Panc1 (cell line): Measurements from ENCODE around the gene DSC3. TPM values are rescaled to one million over a fixed set of nuclear protein-coding genes. Genes with fewer than 3 reads are reported as not detected.

ENCODE experiments used
- ATAC-seq: fragments of 200-7000 bp; cut with Tn5 transposase; 2 replicates; pipeline ENCODE4 v1.9.1; 2020; ENCODE audit warnings: mild to moderate bottlenecking, moderate library complexity
- BruUV-seq: library from RNA; stranded (reverse); fragments of 400-500 nt; replicated peaks from 2 replicates; lab custom pipeline; 2021; lab: Mats Ljungman, UMichigan
- CTCF ChIA-PET: fragments of 300-600 bp; sonication (Branson Sonifier 250); formaldehyde crosslinking; loops from one replicate; lab custom pipeline; 2022; ENCODE audit warnings: antibody characterized with exemption; lab: Charles Lee
- POLR2A ChIA-PET: fragments of 300-600 bp; sonication (Branson Sonifier 250); formaldehyde crosslinking; loops from one replicate; lab custom pipeline; 2022; ENCODE audit warnings: antibody characterized with exemption; lab: Charles Lee
- DNase-seq: peaks from one replicate; pipeline ENCODE4 v3.0.0-alpha.2; 2010; ENCODE audit warnings: low read depth, low spot score
- H3K27ac ChIP-seq: 2 replicates; pipeline ENCODE4 v1.5.1; 2011; ENCODE audit warnings: mild to moderate bottlenecking, low read length, inconsistent platforms
- H3K27me3 ChIP-seq: fragments of 200-500 bp; sonication (Bioruptor generic); 2 replicates; pipeline ENCODE4 v1.6.0; 2014; ENCODE audit warnings: low read length, inconsistent platforms; ENCODE audit not compliant: control insufficient read depth, insufficient read depth
- H3K36me3 ChIP-seq: fragments of 200-500 bp; sonication (Bioruptor generic); 2 replicates; pipeline ENCODE4 v1.5.1; 2014; ENCODE audit warnings: inconsistent platforms, mild to moderate bottlenecking, low read length, moderate library complexity; ENCODE audit not compliant: control insufficient read depth, insufficient read depth
- H3K4me1 ChIP-seq: 2 replicates; pipeline ENCODE4 v1.5.1; 2011; ENCODE audit warnings: inconsistent platforms, mild to moderate bottlenecking, low read length, moderate library complexity; ENCODE audit not compliant: control insufficient read depth, insufficient read depth
- H3K4me3 ChIP-seq, 2 experiments: 2 replicates each; pipeline ENCODE4 v1.5.1; 2011 to 2012; ENCODE audit warnings: low read depth in 2 of 2, low read length in 2 of 2, mild to moderate bottlenecking in 2 of 2, inconsistent platforms in 1 of 2, moderate library complexity in 1 of 2
- H3K9me3 ChIP-seq: fragments of 200-500 bp; sonication (Bioruptor generic); 2 replicates; pipeline ENCODE4 v1.5.1; 2014; ENCODE audit warnings: low read depth, mild to moderate bottlenecking, inconsistent platforms, low read length, moderate library complexity; ENCODE audit not compliant: control insufficient read depth, insufficient read depth
- CTCF ChIP-seq: fragments of 450-650 bp; IDR thresholded peaks from 2 replicates; pipeline ENCODE4 v1.5.1; 2017; ENCODE audit warnings: mild to moderate bottlenecking
- POLR2AphosphoS5 ChIP-seq: IDR thresholded peaks from 2 replicates; pipeline ENCODE4 v1.6.1; 2012; ENCODE audit warnings: mild to moderate bottlenecking, low read depth, low read length, moderate library complexity
- REST ChIP-seq, 2 experiments: IDR thresholded peaks; 2 replicates each; pipeline ENCODE4 v1.6.1; 2011 to 2012; ENCODE audit warnings: low read depth in 2 of 2, control low read depth in 1 of 2, low read length in 1 of 2, mild to moderate bottlenecking in 1 of 2, moderate library complexity in 1 of 2; ENCODE audit not compliant: insufficient read depth in 1 of 2
- SIN3A ChIP-seq: IDR thresholded peaks from 2 replicates; pipeline ENCODE4 v1.6.1; 2012; ENCODE audit warnings: low read depth, mild to moderate bottlenecking, low read length, moderate library complexity, borderline replicate concordance; ENCODE audit not compliant: insufficient read depth
- TCF7L2 ChIP-seq: IDR thresholded peaks from 2 replicates; pipeline ENCODE4 v1.6.1; 2011; ENCODE audit warnings: mild to moderate bottlenecking, low read depth, low read length, inconsistent platforms
- in situ Hi-C: cut with HindIII; loops from 2 replicates; pipeline ENCODE4 v1.10.0; 2016; ENCODE audit warnings: low sequenced_read_pairs, low pct_unique_long_range_greater_than_20kb
- intact Hi-C: fragments of 100-400 bp; cut with micrococcal nuclease; formaldehyde crosslinking; loops from one replicate; pipeline ENCODE4 v1.10.0; 2022; ENCODE audit not compliant: unreplicated experiment
- total RNA-seq: library from RNA; stranded (reverse); gene quantifications from one replicate; pipeline ENCODE4 v1.2.1, GENCODE V29; 2021; ENCODE audit not compliant: unreplicated experiment

DSC3 gene
- total RNA-seq, 1 experiment from 2014 or later: 0.23 TPM

GRCh38 chr18:31061945-31062344, 19.4 kb upstream of the DSC3 start:
- in situ Hi-C loops (no loop called here), intact Hi-C loops (no loop called here)
- BruUV-seq: no TSS peak
- no peaks in the 10 kb centered on the region for H3K36me3 ChIP-seq
- DNase-seq: no peak
- H3K4me1 ChIP-seq: no peaks in the 10 kb centered on the region
- ATAC-seq: no peak
- no peak overlapping the region for H3K4me3 ChIP-seq
- no peak for TF ChIP-seq POLR2AphosphoS5
- TF ChIP-seq TCF7L2: no peak
- no peak for TF ChIP-seq SIN3A
- no peak for TF ChIP-seq REST (IDR thresholded peaks at IDR 0.05; ENCODE audit: insufficient read depth in 1 of 2, low read depth in 2 of 2, low read length in 1 of 2)
- no peak for TF ChIP-seq CTCF
- no peak overlapping the region for H3K27ac ChIP-seq
- no peaks in the 10 kb centered on the region for H3K27me3 ChIP-seq
- POLR2A ChIA-PET: no interaction called here
- CTCF ChIA-PET: no interaction called here
- no peaks in the 10 kb centered on the region for H3K9me3 ChIP-seq

- BruUV-seq: no TSS peak
- CTCF ChIA-PET: no interaction called here
- H3K27me3 ChIP-seq: no peaks in the 10 kb centered on the region
Measured at GRCh38 chr18:31058897-31059296, 16.4 kb upstream of the DSC3 start.

GRCh38 chr18:31057917-31058316, 15.4 kb upstream of the DSC3 start:
- TF ChIP-seq SIN3A (no peak), TCF7L2 (no peak), REST (IDR thresholded peaks at IDR 0.05; ENCODE audit: insufficient read depth in 1 of 2, low read depth in 2 of 2, low read length in 1 of 2) (no peak), POLR2AphosphoS5 (no peak), CTCF (no peak)
- Histone ChIP-seq H3K27me3 (no peaks in the 10 kb centered on the region), H3K27ac (no peak overlapping the region), H3K4me1 (no peaks in the 10 kb centered on the region), H3K4me3 (no peak overlapping the region), H3K36me3 (no peaks in the 10 kb centered on the region), H3K9me3 (no peaks in the 10 kb centered on the region)
- DNase-seq: no peak
- ATAC-seq: no peak
- ChIA-PET CTCF (no interaction called here), POLR2A (no interaction called here)
- BruUV-seq: no TSS peak
- in situ Hi-C loops (no loop called here), intact Hi-C loops (no loop called here)

More at GRCh38 chr18:31058897-31059296, 16.4 kb upstream of the DSC3 start:
- Histone ChIP-seq H3K36me3 (no peaks in the 10 kb centered on the region), H3K4me1 (no peaks in the 10 kb centered on the region), H3K27ac (no peak overlapping the region), H3K9me3 (no peaks in the 10 kb centered on the region), H3K4me3 (no peak overlapping the region)
- POLR2A ChIA-PET: no interaction called here
- ATAC-seq (no peak), DNase-seq (no peak)
- TF ChIP-seq TCF7L2: no peak
- intact Hi-C loops (no loop called here), in situ Hi-C loops (no loop called here)
